Neural cell (in vitro differentiated cells): ENCODE data around the gene EXOC1L. TPM values are rescaled to one million over a fixed set of nuclear protein-coding genes. Genes with fewer than 3 reads are reported as not detected.

ENCODE experiments used
- H2AFZ ChIP-seq: fragments of 200-600, 300-800 bp; sonication (generic), shearing (Covaris generic); 2 replicates; pipeline ENCODE4 v1.6.0; 2014; ENCODE audit warnings: low read depth, mild to moderate bottlenecking, antibody characterized with exemption, low read length, moderate library complexity
- H3F3A ChIP-seq: fragments of 200-600 bp; shearing (Covaris generic); 2 replicates; pipeline ENCODE4 v1.6.1; 2016; ENCODE audit warnings: mild to moderate bottlenecking, moderate library complexity, mixed read lengths, antibody characterized with exemption, low read length; ENCODE audit not compliant: insufficient read depth, poor library complexity, severe bottlenecking
- H3K27ac ChIP-seq: fragments of 200-600, 300-800 bp; sonication (generic), shearing (Covaris generic); 2 replicates; pipeline ENCODE4 v1.5.1; 2014; ENCODE audit warnings: mild to moderate bottlenecking, low read length, moderate library complexity
- H3K27me3 ChIP-seq: fragments of 300-800, 200-600 bp; sonication (generic), shearing (Covaris generic); 2 replicates; pipeline ENCODE4 v1.6.0; 2014; ENCODE audit warnings: mild to moderate bottlenecking, low read depth, low read length, moderate library complexity; ENCODE audit not compliant: insufficient read depth
- H3K36me3 ChIP-seq: fragments of 300-800, 200-600 bp; sonication (generic), shearing (Covaris generic); 2 replicates; pipeline ENCODE4 v1.5.1; 2014; ENCODE audit warnings: mild to moderate bottlenecking, antibody characterized with exemption, low read length, moderate library complexity; ENCODE audit not compliant: insufficient read depth
- H3K4me2 ChIP-seq: fragments of 300-800, 200-600 bp; sonication (generic), shearing (Covaris generic); 2 replicates; pipeline ENCODE4 v1.6.0; 2014; ENCODE audit warnings: mild to moderate bottlenecking, low read length
- H3K4me3 ChIP-seq: fragments of 300-800, 200-600 bp; sonication (generic), shearing (Covaris generic); 2 replicates; pipeline ENCODE4 v1.5.1; 2014; ENCODE audit warnings: mild to moderate bottlenecking, low read length, moderate library complexity
- H3K79me2 ChIP-seq: fragments of 200-600 bp; shearing (Covaris generic); replicated peaks from 2 replicates; pipeline ENCODE4 v1.6.0; 2014; ENCODE audit warnings: mild to moderate bottlenecking, low read length, moderate library complexity; ENCODE audit not compliant: insufficient read depth
- H3K9ac ChIP-seq: fragments of 300-800, 200-600 bp; sonication (generic), shearing (Covaris generic); 2 replicates; pipeline ENCODE4 v1.6.1; 2016; ENCODE audit warnings: mild to moderate bottlenecking, low read length, mixed read lengths
- H3K9me2 ChIP-seq: fragments of 200-600 bp; shearing (Covaris generic); 2 replicates; pipeline ENCODE4 v1.6.1; 2016; ENCODE audit warnings: mild to moderate bottlenecking, low read length, mixed read lengths; ENCODE audit not compliant: insufficient read depth
- H3K9me3 ChIP-seq: fragments of 200-600, 300-800 bp; sonication (generic), shearing (Covaris generic); 2 replicates; pipeline ENCODE4 v1.6.1; 2016; ENCODE audit warnings: mild to moderate bottlenecking, mixed run types, low read length, moderate library complexity, mixed read lengths
- H4K20me1 ChIP-seq: fragments of 200-600 bp; shearing (Covaris generic); 2 replicates; pipeline ENCODE4 v1.6.1; 2016; ENCODE audit warnings: mild to moderate bottlenecking, mixed run types; ENCODE audit not compliant: insufficient read depth
- CTCF ChIP-seq: fragments of 450-650 bp; IDR thresholded peaks from 2 replicates; pipeline ENCODE4 v1.5.1; 2014; ENCODE audit warnings: antibody characterized with exemption, mild to moderate bottlenecking, moderate library complexity; ENCODE audit not compliant: poor library complexity, severe bottlenecking
- EP300 ChIP-seq: fragments of 450-650 bp; conservative IDR thresholded peaks from 2 replicates; pipeline ENCODE4 v1.6.1; 2014; ENCODE audit warnings: antibody characterized with exemption, mild to moderate bottlenecking, moderate library complexity; ENCODE audit not compliant: poor library complexity, severe bottlenecking
- EZH2 ChIP-seq: fragments of 200-600, 300-800 bp; shearing (Covaris generic), sonication (generic); IDR thresholded peaks from 2 replicates; pipeline ENCODE4 v1.6.1; 2014; ENCODE audit warnings: antibody characterized with exemption, low read length, borderline replicate concordance, mild to moderate bottlenecking; ENCODE audit not compliant: insufficient read depth, poor library complexity, severe bottlenecking
- MXI1 ChIP-seq: fragments of 450-650 bp; conservative IDR thresholded peaks from 2 replicates; pipeline ENCODE4 v1.6.1; 2014; ENCODE audit warnings: antibody characterized with exemption, mild to moderate bottlenecking; ENCODE audit not compliant: poor library complexity, severe bottlenecking
- POLR2AphosphoS5 ChIP-seq: IDR thresholded peaks from 2 replicates; pipeline ENCODE4 v1.6.1; 2012
- RAD21 ChIP-seq: fragments of 450-650 bp; conservative IDR thresholded peaks from 2 replicates; pipeline ENCODE4 v1.6.1; 2014; ENCODE audit warnings: antibody characterized with exemption, mild to moderate bottlenecking, moderate library complexity
- REST ChIP-seq: IDR thresholded peaks from 2 replicates; pipeline ENCODE4 v1.6.1; 2012; ENCODE audit warnings: borderline replicate concordance
- SMC3 ChIP-seq: fragments of 450-650 bp; conservative IDR thresholded peaks from 2 replicates; pipeline ENCODE4 v1.6.1; 2014; ENCODE audit warnings: antibody characterized with exemption, mild to moderate bottlenecking, moderate library complexity; ENCODE audit not compliant: poor library complexity
- TAF1 ChIP-seq: IDR thresholded peaks from 2 replicates; pipeline ENCODE4 v1.6.1; 2012; ENCODE audit warnings: low read depth
- polyA plus RNA-seq: library from polyadenylated mRNA; depleted of rRNA; stranded (reverse); fragments of >200 nt; gene quantifications from 2 replicates; pipeline ENCODE4 v1.2.3, GENCODE V29; 2014

The EXOC1L gene
- polyA plus RNA-seq, 1 donor from 2014 or later, result not detected

GRCh38 chr4:55781341-55781740 lies 38.2 kb upstream of the EXOC1L start:
- no peaks in the 10 kb centered on the region for H3K27me3 ChIP-seq
- no peak overlapping the region for H3K27ac ChIP-seq
- no peak overlapping the region for H3K9ac ChIP-seq
- no peaks in the 10 kb centered on the region for H3F3A ChIP-seq
- H4K20me1 ChIP-seq, result no peaks in the 10 kb centered on the region
- no peak overlapping the region for H2AFZ ChIP-seq
- no peak for TF ChIP-seq RAD21
- TF ChIP-seq SMC3, result no peak
- TF ChIP-seq EZH2, result no peak
- no peak for TF ChIP-seq TAF1
- no peak for TF ChIP-seq EP300
- TF ChIP-seq CTCF, result no peak
- no peak for TF ChIP-seq REST
- no peak for TF ChIP-seq MXI1
- TF ChIP-seq POLR2AphosphoS5, result no peak
- no peak overlapping the region for H3K4me2 ChIP-seq
- no peak overlapping the region for H3K4me3 ChIP-seq
- no peaks in the 10 kb centered on the region for H3K9me3 ChIP-seq
- no peaks in the 10 kb centered on the region for H3K36me3 ChIP-seq
- no peaks in the 10 kb centered on the region for H3K79me2 ChIP-seq
- no peaks in the 10 kb centered on the region for H3K9me2 ChIP-seq

DNA sequence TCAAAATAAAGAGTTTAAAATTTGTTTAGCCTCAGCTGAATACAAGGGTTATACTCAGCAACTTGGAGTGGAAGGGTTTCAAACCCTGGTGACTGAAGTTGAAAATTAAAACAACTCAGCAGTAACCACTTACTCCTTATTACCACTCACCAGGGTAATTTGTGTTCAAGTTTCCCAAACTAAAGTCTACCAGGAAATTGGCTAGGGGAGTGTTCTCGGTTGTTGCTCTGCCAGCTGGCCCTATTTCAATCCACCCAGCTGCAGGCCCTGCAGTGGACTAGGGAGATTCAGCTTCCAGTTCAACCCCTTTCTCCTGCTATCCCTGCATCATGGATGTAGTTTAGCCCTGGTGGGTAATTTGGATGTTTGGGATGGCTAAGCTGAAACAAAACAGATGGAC lies 37.8 kb upstream of the EXOC1L start:
- no peaks in the 10 kb centered on the region for H3K9me2 ChIP-seq
- TF ChIP-seq REST (no peak), MXI1 (no peak), SMC3 (no peak), EP300 (no peak), POLR2AphosphoS5 (no peak), TAF1 (no peak), EZH2 (no peak), RAD21 (no peak), CTCF (no peak)
- H3K4me3 ChIP-seq, result no peak overlapping the region
- H4K20me1 ChIP-seq, result no peaks in the 10 kb centered on the region
- no peaks in the 10 kb centered on the region for H3K36me3 ChIP-seq
- no peaks in the 10 kb centered on the region for H3F3A ChIP-seq
- H3K4me2 ChIP-seq, result no peak overlapping the region
- H3K27me3 ChIP-seq, result no peaks in the 10 kb centered on the region
- H3K9ac ChIP-seq, result no peak overlapping the region
- H3K9me3 ChIP-seq, result no peaks in the 10 kb centered on the region
- no peak overlapping the region for H3K27ac ChIP-seq
- no peak overlapping the region for H2AFZ ChIP-seq
- H3K79me2 ChIP-seq, result no peaks in the 10 kb centered on the region
